Uterus (tissue), 4 donors: ENCODE results near the gene UBE2O. TPM values are rescaled to one million over a fixed set of nuclear protein-coding genes. Genes with fewer than 3 reads are reported as not detected.

Source experiments
- DNase-seq, 2 donors: peaks; one replicate each; pipeline ENCODE4 v3.0.0-alpha.2; 2019 to 2020
- H3K27ac ChIP-seq, 2 donors: fragments of 200-600 bp; sonication (generic); 1 replicate in 1 of 2; 2 replicates in 1 of 2; pipeline ENCODE4 v1.5.1; 2016 to 2018
- H3K27me3 ChIP-seq, 2 donors: fragments of 200-600 bp; sonication (generic); one replicate each; pipeline ENCODE4 v1.5.1; 2018 to 2019; ENCODE audit warnings: control low read depth in 1 of 2
- H3K36me3 ChIP-seq, 2 donors: fragments of 200-600 bp; sonication (generic); one replicate each; pipeline ENCODE4 v1.5.1; 2019; ENCODE audit warnings: control low read depth in 1 of 2
- H3K4me1 ChIP-seq, 2 donors: fragments of 200-600 bp; sonication (generic); one replicate each; pipeline ENCODE4 v1.5.1; 2018 to 2019; ENCODE audit warnings: control low read depth in 1 of 2
- H3K4me3 ChIP-seq, 2 donors: fragments of 200-600 bp; sonication (generic); 1 replicate in 1 of 2; 2 replicates in 1 of 2; pipeline ENCODE4 v1.5.1; 2018 to 2019; ENCODE audit warnings: mild to moderate bottlenecking in 1 of 2
- H3K9me3 ChIP-seq, 2 donors: fragments of 200-600 bp; sonication (generic); one replicate each; pipeline ENCODE4 v1.5.1; 2019; ENCODE audit warnings: control low read depth in 1 of 2
- POLR2A ChIP-seq, 2 donors: fragments of 450-650 bp; IDR thresholded peaks; one replicate each; pipeline ENCODE4 v1.6.1; 2016; ENCODE audit warnings: antibody characterized with exemption in 2 of 2, mild to moderate bottlenecking in 1 of 2, moderate library complexity in 1 of 2
- intact Hi-C: fragments of 100-400 bp; cut with DNase I; formaldehyde crosslinking; loops from one replicate; pipeline ENCODE4 v1.15.1; 2023; ENCODE audit warnings: low total_unique reads
- total RNA-seq, 4 donors: library from RNA; depleted of rRNA in 3 of 4; stranded (reverse); fragments of >200 nt in 3 of 4; gene quantifications; one replicate each; pipeline versions ENCODE4 v1.1.0 to v1.2.4, GENCODE V29; 2014 to 2023
- TF ChIP-seq, protein P1 (sequence below), 4 experiments: fragments of 200-600 bp in 2 of 4; fragments of 450-650 bp in 2 of 4; sonication (generic) in 2 of 4; IDR thresholded peaks; one replicate each; pipeline ENCODE4 v1.5.1; 2016 to 2019; ENCODE audit warnings: antibody characterized with exemption in 4 of 4, mild to moderate bottlenecking in 2 of 4, moderate library complexity in 1 of 4
- donor health status: DM: yes; HTN: yes; CAD: no.

The UBE2O gene
- total RNA-seq, 4 donors from 2014 or later, result 5.0 to 31.5 (median 17.9) TPM

DNA sequence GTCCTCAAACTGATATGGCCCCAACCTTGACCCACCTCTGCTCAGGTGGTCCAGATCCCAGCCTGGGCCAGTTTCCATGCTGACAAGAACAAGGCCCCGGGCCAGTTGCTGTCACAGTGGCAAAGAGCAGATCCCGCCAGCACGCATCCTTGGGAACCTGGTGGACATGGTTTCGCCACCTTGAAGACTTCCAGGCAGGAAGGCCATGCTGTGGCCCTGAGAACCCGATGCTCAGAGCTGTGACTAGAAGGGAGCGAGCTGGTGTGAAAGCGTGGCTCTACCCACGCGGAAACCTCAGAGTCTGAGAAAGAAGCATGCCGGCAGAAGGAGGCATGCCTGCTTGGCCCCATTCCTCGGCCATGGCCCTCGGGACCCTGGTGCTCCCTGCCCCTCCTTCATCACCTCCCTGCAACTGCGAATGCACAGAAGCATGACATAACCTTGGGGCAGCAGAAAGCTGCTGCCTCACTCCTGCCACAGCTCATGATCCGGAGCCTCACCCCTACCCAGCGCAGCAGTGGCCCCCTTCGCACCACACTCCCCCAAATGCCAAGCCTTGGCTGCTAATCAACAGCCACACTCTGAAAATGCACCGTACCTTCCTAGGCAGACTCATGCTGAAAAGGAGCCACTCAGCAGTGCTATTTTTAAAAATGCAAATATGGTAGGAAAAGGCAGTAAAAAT, 33.2 kb downstream of the UBE2O start:
- no peak overlapping the region for H3K4me3 ChIP-seq
- no peaks in the 10 kb centered on the region for H3K27me3 ChIP-seq
- peaks cover 0 to 11% of the 10 kb centered on the region in 2 donors for H3K4me1 ChIP-seq
- no peak overlapping the region for H3K27ac ChIP-seq
- intact Hi-C loops, result no loop called here
- TF ChIP-seq POLR2A (IDR thresholded peaks at IDR 0.05), result no peak
- TF ChIP-seq, protein P1, sequence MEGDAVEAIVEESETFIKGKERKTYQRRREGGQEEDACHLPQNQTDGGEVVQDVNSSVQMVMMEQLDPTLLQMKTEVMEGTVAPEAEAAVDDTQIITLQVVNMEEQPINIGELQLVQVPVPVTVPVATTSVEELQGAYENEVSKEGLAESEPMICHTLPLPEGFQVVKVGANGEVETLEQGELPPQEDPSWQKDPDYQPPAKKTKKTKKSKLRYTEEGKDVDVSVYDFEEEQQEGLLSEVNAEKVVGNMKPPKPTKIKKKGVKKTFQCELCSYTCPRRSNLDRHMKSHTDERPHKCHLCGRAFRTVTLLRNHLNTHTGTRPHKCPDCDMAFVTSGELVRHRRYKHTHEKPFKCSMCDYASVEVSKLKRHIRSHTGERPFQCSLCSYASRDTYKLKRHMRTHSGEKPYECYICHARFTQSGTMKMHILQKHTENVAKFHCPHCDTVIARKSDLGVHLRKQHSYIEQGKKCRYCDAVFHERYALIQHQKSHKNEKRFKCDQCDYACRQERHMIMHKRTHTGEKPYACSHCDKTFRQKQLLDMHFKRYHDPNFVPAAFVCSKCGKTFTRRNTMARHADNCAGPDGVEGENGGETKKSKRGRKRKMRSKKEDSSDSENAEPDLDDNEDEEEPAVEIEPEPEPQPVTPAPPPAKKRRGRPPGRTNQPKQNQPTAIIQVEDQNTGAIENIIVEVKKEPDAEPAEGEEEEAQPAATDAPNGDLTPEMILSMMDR (IDR thresholded peaks at IDR 0.05), result no peak
- DNase-seq, result no peak
- no peaks in the 10 kb centered on the region for H3K9me3 ChIP-seq
- H3K36me3 ChIP-seq, result no peaks in the 10 kb centered on the region

DNA sequence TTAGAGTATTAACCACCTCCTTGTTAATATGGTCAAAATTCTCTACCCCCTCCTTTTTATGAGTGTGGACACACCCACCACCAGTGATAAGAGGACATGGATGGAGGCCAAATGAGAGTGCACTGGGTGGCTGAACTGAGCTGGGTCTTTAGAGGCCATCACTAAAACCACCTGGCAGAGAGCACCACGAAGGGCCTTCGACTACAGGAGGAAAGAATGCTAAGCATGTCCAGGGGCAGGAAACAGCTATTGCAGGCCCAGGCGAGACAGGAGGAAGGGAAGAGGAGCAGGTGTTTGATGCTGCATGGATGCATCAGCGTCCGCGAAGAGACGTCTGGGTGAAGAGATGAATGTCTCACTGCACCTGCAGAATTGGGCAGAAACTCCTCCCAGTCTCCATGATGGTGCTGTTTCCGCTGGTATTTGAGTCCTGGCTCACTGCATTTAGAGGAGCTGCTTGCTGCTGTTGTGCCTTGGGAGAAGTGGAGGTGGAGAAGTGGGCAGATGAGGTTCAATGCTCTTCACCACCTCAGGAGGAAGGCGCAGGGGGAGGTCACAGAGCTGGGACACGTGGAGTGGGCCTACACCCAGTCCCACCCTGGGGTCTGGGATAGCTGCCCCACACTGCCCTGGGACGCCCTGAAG, 35.3 kb downstream of the UBE2O start:
- H3K27me3 ChIP-seq, result no peaks in the 10 kb centered on the region
- intact Hi-C loops, result no loop called here
- H3K4me1 ChIP-seq, result peaks cover 0 to 11% of the 10 kb centered on the region in 2 donors
- DNase-seq, result no peak
- H3K4me3 ChIP-seq, result no peak overlapping the region
- no peak for TF ChIP-seq POLR2A (IDR thresholded peaks at IDR 0.05)
- H3K27ac ChIP-seq, result no peak overlapping the region
- H3K9me3 ChIP-seq, result no peaks in the 10 kb centered on the region
- H3K36me3 ChIP-seq, result no peaks in the 10 kb centered on the region

DNA sequence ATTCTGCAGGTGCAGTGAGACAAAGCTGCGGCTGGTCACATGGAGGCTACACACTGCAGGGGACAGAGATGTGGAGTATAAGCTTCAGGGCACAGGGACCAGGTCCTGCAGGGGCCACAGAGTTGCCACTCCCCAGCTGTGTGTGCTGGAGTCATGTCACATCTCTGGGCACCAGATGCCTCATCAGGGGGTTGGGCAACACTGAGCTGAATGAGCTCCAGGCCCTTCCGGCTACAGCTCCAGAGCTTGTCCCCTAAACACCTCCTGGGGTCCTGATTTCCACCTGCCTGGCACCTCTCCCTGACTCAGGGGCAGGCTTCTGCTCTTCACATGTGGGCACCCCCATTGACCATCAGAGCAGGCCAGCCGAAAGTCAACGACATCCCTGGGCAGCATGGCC, 36.1 kb downstream of the UBE2O start:
- Histone ChIP-seq H3K9me3 (no peaks in the 10 kb centered on the region), H3K4me3 (no peak overlapping the region), H3K27ac (no peak overlapping the region), H3K36me3 (no peaks in the 10 kb centered on the region), H3K27me3 (no peaks in the 10 kb centered on the region), H3K4me1 (peaks cover 0 to 11% of the 10 kb centered on the region in 2 donors)
- DNase-seq, result no peak
- intact Hi-C loops, result no loop called here
- no peak for TF ChIP-seq POLR2A (IDR thresholded peaks at IDR 0.05)
- TF ChIP-seq, protein P1 (IDR thresholded peaks at IDR 0.05), result no peak

DNA sequence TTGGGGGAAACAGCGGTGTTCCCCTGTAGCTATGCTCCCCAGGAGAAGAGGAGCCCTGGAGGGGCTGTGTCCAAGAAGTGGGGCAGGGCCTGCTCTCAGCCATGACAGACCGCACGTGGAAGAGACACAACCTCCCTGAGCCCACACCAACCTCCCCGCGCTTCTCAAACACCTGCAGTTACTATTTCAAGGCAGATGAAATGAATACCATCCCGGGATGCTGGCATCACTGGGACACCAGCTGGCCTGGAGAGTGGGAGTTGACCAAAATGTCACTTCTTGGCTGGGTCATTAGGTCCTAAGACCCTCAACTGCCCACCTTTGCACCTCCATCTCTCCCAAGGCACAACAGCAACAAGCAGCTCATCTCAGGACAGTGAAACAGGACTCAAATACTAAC, 36.5 kb downstream of the UBE2O start:
- intact Hi-C loops, result no loop called here
- peaks cover 0 to 11% of the 10 kb centered on the region in 2 donors for H3K4me1 ChIP-seq

DNA sequence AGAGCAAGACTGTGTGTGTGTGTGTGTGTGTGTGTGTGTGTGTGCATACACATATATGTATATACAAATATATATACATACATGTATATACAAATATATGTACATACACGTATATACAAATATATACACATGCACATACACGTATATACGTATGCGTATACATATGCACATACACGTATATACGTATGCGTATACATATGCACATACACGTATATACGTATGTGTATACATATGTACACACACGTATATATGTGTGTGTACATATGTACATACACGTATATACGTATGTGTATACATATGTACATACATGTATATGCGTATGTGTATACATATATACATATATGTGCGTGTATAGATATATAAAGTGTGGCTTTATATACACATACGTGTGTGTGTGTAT, 37.2 kb downstream of the UBE2O start:
- no peak overlapping the region for H3K4me3 ChIP-seq
- no peak overlapping the region for H3K27ac ChIP-seq
- DNase-seq, result no peak
- no peak for TF ChIP-seq POLR2A (IDR thresholded peaks at IDR 0.05)
- TF ChIP-seq, protein P1 (IDR thresholded peaks at IDR 0.05), result no peak
- no peaks in the 10 kb centered on the region for H3K27me3 ChIP-seq
- H3K9me3 ChIP-seq, result no peaks in the 10 kb centered on the region
- intact Hi-C loops, result no loop called here
- peaks cover 0 to 11% of the 10 kb centered on the region in 2 donors for H3K4me1 ChIP-seq
- no peaks in the 10 kb centered on the region for H3K36me3 ChIP-seq

More for the DNA sequence above, 36.5 kb downstream of the UBE2O start:
- no peak for TF ChIP-seq POLR2A (IDR thresholded peaks at IDR 0.05)
- TF ChIP-seq, protein P1 (IDR thresholded peaks at IDR 0.05), result no peak
- H3K9me3 ChIP-seq, result no peaks in the 10 kb centered on the region
- H3K4me3 ChIP-seq, result no peak overlapping the region
- no peaks in the 10 kb centered on the region for H3K27me3 ChIP-seq
- DNase-seq, result no peak
- H3K27ac ChIP-seq, result no peak overlapping the region
- H3K36me3 ChIP-seq, result no peaks in the 10 kb centered on the region
